HEK293 (cell line): Measurements from ENCODE around the gene NLRP9.

Experiments used
- OVOL3 ChIP-seq: fragments of 450-650 bp; formaldehyde crosslinking; IDR thresholded peaks from 2 replicates; pipeline ENCODE4 v1.5.1; 2016; ENCODE audit warnings: missing biosample characterization, missing genetic modification characterization
- SP2 ChIP-seq: fragments of 450-650 bp; formaldehyde crosslinking; IDR thresholded peaks from 2 replicates; pipeline ENCODE4 v1.5.1; 2016; ENCODE audit warnings: missing biosample characterization, missing genetic modification characterization
- TF ChIP-seq, protein P1 (sequence below): fragments of 450-650 bp; formaldehyde crosslinking; IDR thresholded peaks from 2 replicates; pipeline ENCODE4 v1.5.1; 2016; ENCODE audit warnings: missing biosample characterization, missing genetic modification characterization
- TF ChIP-seq, protein P2 (sequence below): fragments of 450-650 bp; formaldehyde crosslinking; IDR thresholded peaks from 2 replicates; pipeline ENCODE4 v1.5.1; 2016; ENCODE audit warnings: missing biosample characterization, missing genetic modification characterization

DNA sequence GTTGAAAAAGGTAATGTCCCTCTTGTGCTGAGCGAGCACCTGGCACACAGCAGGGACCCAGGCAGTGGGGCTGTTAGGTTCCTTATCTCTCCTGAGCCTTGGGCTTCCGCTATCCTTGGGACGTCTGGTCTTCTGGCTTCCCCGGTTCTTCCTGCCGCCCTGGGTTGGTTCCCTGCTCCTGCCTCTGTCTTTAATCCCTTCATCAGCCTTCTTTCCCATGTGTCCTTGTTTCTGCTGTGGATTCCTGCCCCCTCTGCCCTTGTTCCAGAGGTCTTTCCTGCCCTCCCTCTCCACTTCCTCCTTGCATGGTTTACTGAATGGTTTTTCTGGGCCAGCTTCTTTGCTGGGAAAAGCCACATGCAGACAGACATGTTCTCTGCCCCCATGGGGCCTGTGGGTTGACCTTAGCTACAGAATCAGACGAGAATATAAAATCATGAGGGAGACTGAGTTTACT is 60.6 kb downstream of the NLRP9 start:
- TF ChIP-seq OVOL3 (tag by site-specific recombination) (no peak), SP2 (tag by site-specific recombination) (no peak)
- TF ChIP-seq, protein P1, sequence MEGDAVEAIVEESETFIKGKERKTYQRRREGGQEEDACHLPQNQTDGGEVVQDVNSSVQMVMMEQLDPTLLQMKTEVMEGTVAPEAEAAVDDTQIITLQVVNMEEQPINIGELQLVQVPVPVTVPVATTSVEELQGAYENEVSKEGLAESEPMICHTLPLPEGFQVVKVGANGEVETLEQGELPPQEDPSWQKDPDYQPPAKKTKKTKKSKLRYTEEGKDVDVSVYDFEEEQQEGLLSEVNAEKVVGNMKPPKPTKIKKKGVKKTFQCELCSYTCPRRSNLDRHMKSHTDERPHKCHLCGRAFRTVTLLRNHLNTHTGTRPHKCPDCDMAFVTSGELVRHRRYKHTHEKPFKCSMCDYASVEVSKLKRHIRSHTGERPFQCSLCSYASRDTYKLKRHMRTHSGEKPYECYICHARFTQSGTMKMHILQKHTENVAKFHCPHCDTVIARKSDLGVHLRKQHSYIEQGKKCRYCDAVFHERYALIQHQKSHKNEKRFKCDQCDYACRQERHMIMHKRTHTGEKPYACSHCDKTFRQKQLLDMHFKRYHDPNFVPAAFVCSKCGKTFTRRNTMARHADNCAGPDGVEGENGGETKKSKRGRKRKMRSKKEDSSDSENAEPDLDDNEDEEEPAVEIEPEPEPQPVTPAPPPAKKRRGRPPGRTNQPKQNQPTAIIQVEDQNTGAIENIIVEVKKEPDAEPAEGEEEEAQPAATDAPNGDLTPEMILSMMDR (tag by site-specific recombination) = no peak
- TF ChIP-seq, protein P2, sequence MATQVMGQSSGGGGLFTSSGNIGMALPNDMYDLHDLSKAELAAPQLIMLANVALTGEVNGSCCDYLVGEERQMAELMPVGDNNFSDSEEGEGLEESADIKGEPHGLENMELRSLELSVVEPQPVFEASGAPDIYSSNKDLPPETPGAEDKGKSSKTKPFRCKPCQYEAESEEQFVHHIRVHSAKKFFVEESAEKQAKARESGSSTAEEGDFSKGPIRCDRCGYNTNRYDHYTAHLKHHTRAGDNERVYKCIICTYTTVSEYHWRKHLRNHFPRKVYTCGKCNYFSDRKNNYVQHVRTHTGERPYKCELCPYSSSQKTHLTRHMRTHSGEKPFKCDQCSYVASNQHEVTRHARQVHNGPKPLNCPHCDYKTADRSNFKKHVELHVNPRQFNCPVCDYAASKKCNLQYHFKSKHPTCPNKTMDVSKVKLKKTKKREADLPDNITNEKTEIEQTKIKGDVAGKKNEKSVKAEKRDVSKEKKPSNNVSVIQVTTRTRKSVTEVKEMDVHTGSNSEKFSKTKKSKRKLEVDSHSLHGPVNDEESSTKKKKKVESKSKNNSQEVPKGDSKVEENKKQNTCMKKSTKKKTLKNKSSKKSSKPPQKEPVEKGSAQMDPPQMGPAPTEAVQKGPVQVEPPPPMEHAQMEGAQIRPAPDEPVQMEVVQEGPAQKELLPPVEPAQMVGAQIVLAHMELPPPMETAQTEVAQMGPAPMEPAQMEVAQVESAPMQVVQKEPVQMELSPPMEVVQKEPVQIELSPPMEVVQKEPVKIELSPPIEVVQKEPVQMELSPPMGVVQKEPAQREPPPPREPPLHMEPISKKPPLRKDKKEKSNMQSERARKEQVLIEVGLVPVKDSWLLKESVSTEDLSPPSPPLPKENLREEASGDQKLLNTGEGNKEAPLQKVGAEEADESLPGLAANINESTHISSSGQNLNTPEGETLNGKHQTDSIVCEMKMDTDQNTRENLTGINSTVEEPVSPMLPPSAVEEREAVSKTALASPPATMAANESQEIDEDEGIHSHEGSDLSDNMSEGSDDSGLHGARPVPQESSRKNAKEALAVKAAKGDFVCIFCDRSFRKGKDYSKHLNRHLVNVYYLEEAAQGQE (tag by site-specific recombination) = no peak
